NT2/D1 (cell line): ENCODE results near the gene ATP6AP1.
"Not testable (repeated sequence)": the region's sequence is repeated elsewhere in the genome, so short reads cannot be mapped to it uniquely, and the experiment has no call there.

Experiments
- DNase-seq: peaks from one replicate; pipeline ENCODE4 v3.0.0-alpha.2; 2011; ENCODE audit warnings: low read depth, low spot score
- H3K27me3 ChIP-seq: 2 replicates; pipeline ENCODE4 v1.6.0; 2011; ENCODE audit warnings: mild to moderate bottlenecking; ENCODE audit not compliant: insufficient read length, insufficient read depth
- H3K36me3 ChIP-seq: 2 replicates; pipeline ENCODE4 v1.6.1; 2011; ENCODE audit warnings: mild to moderate bottlenecking, low read length, mixed read lengths; ENCODE audit not compliant: insufficient read depth, insufficient read length
- H3K4me1 ChIP-seq: 2 replicates; pipeline ENCODE4 v1.5.1; 2011; ENCODE audit not compliant: insufficient read depth, insufficient read length
- H3K4me3 ChIP-seq: 2 replicates; pipeline ENCODE4 v1.5.1; 2011; ENCODE audit warnings: low read depth; ENCODE audit not compliant: insufficient read length
- H3K9ac ChIP-seq: 2 replicates; pipeline ENCODE4 v1.6.0; 2011; ENCODE audit warnings: low read depth; ENCODE audit not compliant: insufficient read length
- H3K9me3 ChIP-seq: 2 replicates; pipeline ENCODE4 v1.5.1; 2011; ENCODE audit warnings: mild to moderate bottlenecking, low read length; ENCODE audit not compliant: insufficient read depth
- SUZ12 ChIP-seq: IDR thresholded peaks from 2 replicates; pipeline ENCODE4 v1.6.1; 2011; ENCODE audit not compliant: insufficient read length, insufficient read depth; ENCODE audit errors: extremely low read depth
- YY1 ChIP-seq: IDR thresholded peaks from 2 replicates; pipeline ENCODE4 v1.6.1; 2011; ENCODE audit not compliant: insufficient read length, insufficient read depth
- ZNF274 ChIP-seq: IDR thresholded peaks from 2 replicates; pipeline ENCODE4 v1.6.1; 2011; ENCODE audit warnings: mild to moderate bottlenecking, low read depth, low read length

The ATP6AP1 gene

GRCh38 chrX:154382483-154383069 is 45.9 kb upstream of the ATP6AP1 start:
- H3K4me1 ChIP-seq = peaks cover 2% of the 10 kb centered on the region
- no peak for TF ChIP-seq ZNF274
- no peak for TF ChIP-seq YY1
- no peak for TF ChIP-seq SUZ12

GRCh38 chrX:154383359-154384283 is 44.9 kb upstream of the ATP6AP1 start:
- TF ChIP-seq YY1 (no peak), ZNF274 (no peak)
- Histone ChIP-seq H3K4me3 (no peak overlapping the region), H3K9ac (no peak overlapping the region), H3K4me1 (peaks cover 2% of the 10 kb centered on the region), H3K36me3 (peaks cover 14% of the 10 kb centered on the region), H3K27me3 (no peaks in the 10 kb centered on the region), H3K9me3 (no peaks in the 10 kb centered on the region)
- no peak for DNase-seq

More at GRCh38 chrX:154382483-154383069, 45.9 kb upstream of the ATP6AP1 start:
- no peaks in the 10 kb centered on the region for H3K9me3 ChIP-seq
- DNase-seq = no peak
- no peaks in the 10 kb centered on the region for H3K27me3 ChIP-seq
- no peak overlapping the region for H3K9ac ChIP-seq
- H3K4me3 ChIP-seq = no peak overlapping the region
- peaks cover 14% of the 10 kb centered on the region for H3K36me3 ChIP-seq

DNA sequence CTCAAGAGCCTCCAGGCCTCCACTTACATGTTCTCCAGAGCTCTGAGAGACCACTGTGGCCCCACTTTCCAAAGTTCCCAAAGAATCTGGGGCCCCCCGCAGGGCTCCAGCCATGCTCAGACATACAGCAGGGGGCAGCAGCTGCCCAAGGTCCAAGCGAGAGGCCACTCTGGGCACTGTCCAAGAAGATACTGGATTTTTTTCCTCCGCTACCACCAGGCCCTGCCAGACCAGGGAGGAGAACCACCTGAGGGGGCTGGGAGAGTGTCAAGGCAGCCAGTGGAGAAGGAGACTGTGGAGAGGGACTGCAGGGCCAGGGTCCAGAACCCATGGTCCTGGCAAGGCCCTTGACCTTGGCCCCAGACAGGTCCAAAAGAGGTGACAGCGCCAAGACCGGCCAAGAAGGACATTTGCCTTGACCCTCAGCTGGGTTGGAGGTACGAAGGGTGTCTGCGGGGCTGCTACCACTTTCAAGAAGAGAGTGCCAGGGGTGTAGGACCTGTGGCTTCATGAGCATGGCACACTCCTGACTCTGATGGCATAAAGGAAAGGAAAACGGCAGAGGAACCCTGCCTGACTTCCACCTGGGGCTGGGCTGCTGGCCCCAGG is 44.1 kb upstream of the ATP6AP1 start:
- Histone ChIP-seq H3K4me1 (peaks cover 2% of the 10 kb centered on the region), H3K27me3 (no peaks in the 10 kb centered on the region), H3K9me3 (no peaks in the 10 kb centered on the region), H3K4me3 (no peak overlapping the region), H3K9ac (no peak overlapping the region), H3K36me3 (peaks cover 14% of the 10 kb centered on the region)
- TF ChIP-seq YY1 = no peak
- no peak for DNase-seq

DNA sequence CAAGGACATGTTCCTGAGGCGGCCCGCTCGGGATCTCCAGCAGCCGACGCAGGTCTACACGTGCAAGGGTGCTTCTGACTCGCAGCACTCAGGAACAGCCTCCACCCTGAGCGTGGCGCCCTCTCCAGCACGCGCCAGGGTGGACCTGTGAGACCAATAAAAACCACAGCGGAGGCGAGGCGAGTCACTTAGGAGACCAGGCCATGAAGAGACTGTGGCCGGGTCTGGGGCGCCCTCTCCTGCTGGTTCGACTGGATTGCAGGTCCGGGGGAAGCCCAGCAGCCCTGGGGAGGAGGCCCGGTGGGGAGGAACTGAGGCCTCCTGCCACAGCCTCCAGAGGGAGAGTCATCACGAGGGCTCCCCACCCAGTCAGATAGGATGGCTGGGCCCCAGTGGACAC is 40.4 kb upstream of the ATP6AP1 start:
- not testable (repeated sequence) for H3K27me3 ChIP-seq, H3K36me3 ChIP-seq, DNase-seq, H3K4me3 ChIP-seq, H3K9ac ChIP-seq, H3K4me1 ChIP-seq, H3K9me3 ChIP-seq

DNA sequence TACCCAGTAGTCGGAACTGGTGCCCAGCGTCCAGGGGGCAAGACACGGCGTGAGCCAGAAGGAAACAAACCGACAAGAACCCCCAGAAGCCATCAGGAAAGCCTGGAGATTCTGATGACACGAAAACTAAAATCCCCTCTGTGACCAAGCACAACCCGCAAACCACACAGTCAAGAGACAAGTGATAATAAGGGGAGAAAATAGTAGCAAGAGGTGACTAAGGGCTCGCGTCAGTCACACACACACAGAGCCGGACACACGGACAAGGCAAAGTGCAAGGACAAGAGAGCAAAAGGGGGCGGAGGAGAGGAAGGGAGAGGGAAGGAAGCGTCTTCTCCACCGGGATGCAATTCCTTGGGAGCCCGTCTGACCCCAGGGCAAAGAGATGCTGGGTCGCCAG is 39.8 kb upstream of the ATP6AP1 start:
- H3K4me1 ChIP-seq, H3K9me3 ChIP-seq, H3K4me3 ChIP-seq, H3K36me3 ChIP-seq, DNase-seq, H3K9ac ChIP-seq, H3K27me3 ChIP-seq: not testable (repeated sequence)

GRCh38 chrX:154389812-154390747 is 38.4 kb upstream of the ATP6AP1 start:
- not testable (repeated sequence) for H3K4me3 ChIP-seq, H3K4me1 ChIP-seq

DNA sequence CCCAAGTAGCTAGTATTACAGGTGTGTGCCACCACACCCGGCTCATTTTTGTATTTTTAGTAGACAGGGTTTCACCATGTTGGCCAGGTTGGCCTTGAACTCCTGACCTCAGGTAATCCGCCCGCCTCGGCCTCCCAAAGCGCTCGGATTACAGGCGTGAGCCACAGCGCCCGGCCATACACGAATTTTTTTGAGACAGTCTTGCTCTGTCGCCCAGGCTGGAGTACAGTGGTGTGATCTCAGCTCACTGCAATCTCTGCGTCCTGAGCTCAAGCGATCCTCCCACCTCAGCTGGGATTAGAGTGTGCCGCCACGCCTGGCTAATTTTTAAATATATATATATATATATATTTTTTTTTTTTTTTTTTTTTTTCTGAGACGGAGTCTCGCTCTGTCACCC is 32.1 kb upstream of the ATP6AP1 start:
- peaks cover 27% of the 10 kb centered on the region for H3K36me3 ChIP-seq
- not testable (repeated sequence) for H3K9ac ChIP-seq, H3K4me1 ChIP-seq, H3K27me3 ChIP-seq, H3K9me3 ChIP-seq, H3K4me3 ChIP-seq, DNase-seq

More at GRCh38 chrX:154389812-154390747, 38.4 kb upstream of the ATP6AP1 start:
- not testable (repeated sequence) for DNase-seq, H3K9me3 ChIP-seq, H3K27me3 ChIP-seq, H3K9ac ChIP-seq, H3K36me3 ChIP-seq
